ENCODE measurements around the gene PGM3. TPM values are rescaled to one million over a fixed set of nuclear protein-coding genes. Genes with fewer than 3 reads are reported as not detected.
"Not testable (repeated sequence)": the region's sequence is repeated elsewhere in the genome, so short reads cannot be mapped to it uniquely, and the experiment has no call there.

Gene PGM3, protein sequence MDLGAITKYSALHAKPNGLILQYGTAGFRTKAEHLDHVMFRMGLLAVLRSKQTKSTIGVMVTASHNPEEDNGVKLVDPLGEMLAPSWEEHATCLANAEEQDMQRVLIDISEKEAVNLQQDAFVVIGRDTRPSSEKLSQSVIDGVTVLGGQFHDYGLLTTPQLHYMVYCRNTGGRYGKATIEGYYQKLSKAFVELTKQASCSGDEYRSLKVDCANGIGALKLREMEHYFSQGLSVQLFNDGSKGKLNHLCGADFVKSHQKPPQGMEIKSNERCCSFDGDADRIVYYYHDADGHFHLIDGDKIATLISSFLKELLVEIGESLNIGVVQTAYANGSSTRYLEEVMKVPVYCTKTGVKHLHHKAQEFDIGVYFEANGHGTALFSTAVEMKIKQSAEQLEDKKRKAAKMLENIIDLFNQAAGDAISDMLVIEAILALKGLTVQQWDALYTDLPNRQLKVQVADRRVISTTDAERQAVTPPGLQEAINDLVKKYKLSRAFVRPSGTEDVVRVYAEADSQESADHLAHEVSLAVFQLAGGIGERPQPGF
- 58.5 TPM for total RNA-seq

DNA sequence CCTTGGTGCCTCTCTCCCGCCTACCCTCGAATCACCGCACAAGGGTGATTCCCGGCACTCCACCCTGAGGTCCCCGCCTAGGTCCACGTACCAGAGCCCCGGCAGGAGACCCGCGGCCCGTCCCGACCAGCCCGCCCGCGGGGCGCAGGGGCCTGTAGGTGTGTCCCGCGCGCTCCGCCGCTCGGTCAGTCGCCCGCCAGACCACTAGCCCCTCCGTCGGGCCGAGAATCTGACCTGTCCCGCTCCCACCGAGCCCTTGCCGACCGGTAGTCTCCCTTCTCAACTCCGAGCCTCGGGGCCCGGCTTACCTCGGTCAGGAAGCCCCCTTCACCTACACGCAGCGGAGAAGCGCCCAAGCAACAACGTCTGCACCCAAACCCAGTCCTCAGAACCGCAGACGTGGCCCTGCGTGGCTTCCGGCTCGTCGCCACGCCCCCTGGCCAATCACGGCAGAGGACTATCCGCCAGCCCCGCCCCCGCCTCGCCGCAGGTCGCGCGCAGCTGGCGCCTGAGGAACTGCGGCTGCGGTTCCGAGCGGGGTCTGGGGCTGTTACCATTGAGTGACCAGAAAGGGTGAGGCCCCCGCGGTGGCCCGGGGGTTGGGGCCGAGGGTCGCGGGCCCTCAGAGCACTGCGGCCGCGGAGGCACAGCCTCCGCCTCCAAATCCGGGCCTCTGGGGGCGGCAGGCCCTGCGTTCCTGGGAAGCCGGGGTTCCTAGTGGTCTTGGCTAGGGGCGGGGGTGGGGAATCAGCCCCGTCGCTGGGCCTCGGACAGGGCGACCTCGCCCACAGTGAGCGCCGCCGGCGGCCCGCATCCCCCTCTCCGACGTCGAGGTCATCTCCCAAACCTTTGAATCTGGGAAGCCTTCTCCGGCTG lies at the start of gene PGM3, which contains the start of gene RWDD2A:
Gene PGM3, minus strand, starts transcription at position 395 of the 876 bp plus-strand sequence. CDS start 2,253 bp downstream, outside the sequence.
Gene RWDD2A, plus strand, starts transcription at position 487 of the 876 bp plus-strand sequence. CDS start 1,095 bp downstream, outside the sequence.
- peak; percentile 90 for DNase-seq

DNA sequence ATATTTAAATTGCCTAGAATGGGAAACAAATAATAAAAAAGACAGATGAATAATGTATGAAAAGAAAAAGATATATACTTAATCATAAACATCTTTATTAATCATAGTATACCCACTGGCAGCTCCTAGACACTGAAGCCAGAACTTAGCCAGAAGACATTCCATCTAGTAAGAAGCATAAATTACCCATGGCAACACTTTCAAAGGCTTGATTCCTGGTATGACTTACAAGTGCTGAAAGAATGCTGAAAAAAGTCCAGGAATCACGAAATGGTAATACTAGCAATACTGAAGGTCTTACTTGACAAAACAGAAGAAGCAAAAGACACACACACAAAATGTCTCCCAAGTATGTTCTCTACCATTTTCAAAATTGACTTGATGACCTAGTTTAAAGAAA lies 38.1 kb upstream of the PGM3 start:
- DNase-seq = no peak

DNA sequence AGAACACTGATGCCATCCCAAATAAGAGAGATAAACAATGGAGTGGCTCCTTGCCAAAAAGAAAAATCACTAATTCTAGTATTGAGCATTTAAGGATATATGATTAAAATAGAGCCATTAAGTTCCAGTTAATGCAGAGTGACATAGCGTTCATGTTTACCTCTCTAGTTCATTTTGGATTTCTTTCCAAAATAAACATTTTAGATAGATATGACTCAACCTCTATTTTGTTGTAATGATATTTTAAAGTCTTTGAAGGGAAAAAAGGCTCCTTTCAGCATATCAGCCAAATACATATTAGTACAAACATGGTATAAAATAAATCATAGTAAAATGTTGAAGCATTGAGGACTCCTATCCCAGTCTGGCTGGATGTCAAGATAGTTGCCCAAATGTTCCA lies 33.5 kb upstream of the PGM3 start:
- no peak for DNase-seq

DNA sequence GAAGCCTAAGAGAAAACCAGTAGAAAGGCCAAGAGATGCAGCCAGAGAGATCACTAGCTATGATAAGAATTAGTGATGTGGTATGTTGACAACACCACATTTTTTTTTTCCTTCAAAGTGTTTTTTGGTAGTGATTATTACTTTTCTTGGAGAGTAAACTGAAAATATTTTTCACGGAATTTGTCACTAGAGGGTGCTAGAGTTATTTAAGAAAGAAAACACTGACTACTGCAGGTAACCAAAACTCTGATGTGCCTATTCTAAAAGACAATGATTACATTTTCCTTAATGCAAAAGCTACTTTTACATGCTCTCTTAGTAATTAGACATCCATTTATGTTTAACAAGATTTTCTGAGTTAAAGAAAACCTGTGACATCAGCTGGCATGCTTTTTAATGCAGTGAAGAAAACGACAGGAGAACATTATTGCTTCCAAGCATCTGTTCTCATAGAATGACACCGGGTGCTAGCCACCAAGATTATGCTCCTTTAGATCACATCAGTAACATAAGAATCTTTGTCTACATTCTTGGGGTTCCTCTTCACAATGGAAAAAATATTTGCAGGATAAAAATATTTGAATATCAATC lies 28.9 kb upstream of the PGM3 start:
- no peak for DNase-seq

DNA sequence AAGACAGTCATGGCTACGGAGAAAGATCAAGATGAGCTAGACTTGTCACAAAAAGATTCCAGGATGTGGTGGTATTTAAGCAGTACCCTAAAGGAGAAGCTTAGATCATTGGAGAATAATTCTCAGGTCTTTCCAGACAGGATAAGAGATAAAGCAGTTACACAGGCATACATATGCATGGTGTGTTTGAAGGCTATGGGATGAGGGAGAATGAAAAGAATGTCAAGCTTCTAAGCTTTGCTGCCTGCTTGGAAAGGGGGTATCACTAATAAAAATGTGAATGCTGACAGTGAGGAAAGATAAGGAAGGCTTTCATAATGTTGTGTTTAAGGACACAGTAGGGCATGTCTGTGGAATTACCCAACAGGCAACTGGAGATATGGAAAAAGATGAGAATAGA lies 28.2 kb upstream of the PGM3 start:
- DNase-seq = no peak

DNA sequence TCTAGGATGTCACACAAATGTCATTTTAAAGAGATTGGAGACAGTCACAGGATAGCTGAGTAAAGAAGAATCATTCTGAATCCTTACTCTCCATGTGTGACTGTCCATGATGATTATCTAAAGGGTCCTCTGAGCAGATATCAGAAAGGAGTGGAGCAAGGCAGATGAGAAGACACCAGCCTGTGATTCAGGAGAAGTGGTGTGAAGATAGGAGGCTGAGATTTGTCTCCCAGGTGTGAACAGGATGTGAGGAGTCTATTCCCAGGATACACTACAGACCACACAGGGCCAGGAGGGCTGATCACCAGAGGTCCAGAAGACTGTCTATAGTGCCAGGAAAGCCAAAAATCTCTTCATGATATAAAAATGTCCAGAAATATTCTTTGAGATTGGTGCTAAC lies 27.1 kb upstream of the PGM3 start:
- DNase-seq = no peak

DNA sequence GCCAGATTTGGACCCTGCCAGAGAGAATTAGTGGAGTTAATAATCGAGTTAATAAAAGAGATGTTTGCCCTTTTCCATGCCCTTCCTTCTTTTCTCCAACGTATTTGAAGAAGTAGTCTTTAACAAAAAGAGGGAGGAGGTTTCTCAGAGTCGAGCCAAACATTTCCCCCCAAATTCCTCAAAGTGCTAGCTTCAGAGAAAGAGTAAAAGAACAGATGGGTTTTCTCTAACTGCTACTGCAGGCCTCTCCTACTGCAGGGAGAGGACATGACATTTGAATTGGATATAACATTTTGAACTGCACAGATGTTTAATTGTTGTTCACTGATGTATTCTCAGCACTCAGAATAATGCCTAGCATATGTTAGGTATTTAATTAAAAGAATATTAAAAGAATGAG lies 25.6 kb upstream of the PGM3 start:
- no peak for DNase-seq

DNA sequence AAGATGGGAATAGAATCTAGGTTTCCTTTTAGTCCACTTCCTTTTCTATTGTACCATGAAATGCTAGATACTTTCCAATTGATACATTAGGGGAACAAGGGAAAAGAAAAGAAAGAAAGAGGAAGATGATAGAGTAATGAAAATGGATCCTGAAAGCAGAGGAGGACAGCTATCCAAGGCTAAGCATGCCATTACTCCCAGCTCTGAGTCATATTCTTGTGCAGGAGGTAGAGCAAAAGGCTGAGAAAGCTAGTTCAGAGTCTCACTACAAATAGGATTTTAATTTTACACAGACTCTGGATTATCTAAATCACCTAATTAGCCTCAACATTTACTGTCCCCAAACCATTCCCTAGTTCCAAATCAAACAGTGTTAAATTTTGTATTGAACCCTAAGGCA lies 23.7 kb upstream of the PGM3 start:
- no peak for DNase-seq

DNA sequence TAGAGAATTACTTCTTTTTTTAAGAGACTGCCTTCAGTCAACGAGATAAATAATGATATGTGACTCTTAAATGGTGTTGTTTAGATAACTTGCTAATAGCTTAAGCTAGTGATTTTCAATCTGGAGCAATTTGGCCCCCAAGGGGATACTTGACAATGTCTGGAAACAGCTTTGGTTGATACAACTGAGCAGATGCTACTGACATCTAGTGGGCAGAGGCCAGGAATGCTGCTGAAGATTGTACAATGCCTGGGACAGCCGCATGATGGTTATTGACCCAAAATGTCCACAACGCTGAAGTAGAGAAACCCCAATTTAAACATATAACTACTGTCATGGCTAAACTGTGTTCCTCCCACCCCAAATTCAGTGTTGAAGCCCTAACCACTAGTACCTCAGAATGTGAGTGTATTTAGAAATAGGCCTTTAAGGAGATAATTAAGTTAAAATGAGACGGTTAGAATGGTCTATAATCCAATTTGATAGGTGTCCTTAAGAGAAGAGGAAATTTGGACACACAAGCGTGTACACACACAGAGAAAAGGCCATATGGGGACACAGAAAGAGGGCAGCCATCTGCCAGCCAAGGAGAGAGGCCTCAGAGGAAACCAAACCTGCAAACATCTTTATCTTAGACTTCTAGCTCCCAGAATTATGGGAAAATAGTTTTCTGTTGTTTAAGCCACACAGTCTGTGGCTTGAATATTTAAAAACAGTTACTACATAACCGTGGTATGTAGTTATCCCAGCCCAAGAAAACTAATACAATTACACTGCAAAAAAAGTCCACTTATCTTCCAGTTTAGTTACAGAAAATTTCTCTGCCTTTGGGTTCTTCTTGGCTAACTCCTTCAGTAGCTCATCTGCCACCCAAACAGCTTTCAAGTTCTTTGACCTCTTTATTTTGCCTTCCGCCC lies 22.3 kb upstream of the PGM3 start:
- peak; percentile 42 for DNase-seq

DNA sequence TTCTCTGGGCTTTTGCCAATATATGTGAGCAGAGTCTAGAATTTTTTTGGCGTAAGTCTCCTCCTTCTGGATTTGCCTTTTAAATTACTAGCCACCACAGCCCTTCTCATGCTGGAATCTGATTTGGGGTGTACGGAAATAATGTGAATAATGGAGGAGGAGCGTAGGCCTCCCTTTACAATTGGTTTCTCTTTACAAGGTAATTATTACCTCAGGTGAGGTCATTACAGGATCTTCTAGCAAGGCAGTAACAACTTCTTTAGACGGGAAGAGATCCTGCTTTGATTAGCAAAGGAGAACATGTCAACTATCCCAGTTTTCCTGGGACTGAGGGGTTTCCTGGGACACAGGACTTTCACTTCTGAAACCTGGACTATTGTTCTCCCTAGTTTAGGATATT lies 9.0 kb upstream of the PGM3 start:
- no peak for DNase-seq

DNA sequence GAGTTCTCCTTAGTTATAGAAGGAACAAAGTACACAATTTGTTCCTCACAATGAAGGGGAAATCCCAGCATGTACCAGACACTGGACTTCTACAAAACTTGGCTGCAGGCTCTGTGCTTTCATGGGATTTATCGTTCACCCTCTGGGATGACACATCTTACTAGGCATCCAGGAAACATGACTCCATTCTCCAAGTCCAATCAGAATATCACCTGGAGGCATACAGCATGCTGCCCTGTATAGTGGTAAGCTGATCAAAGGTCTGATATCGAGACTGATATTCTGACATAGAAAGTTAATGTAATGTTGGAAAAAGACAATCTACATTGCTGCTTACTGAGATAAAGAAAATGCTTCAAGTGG lies 6.8 kb upstream of the PGM3 start:
- DNase-seq = no peak

DNA sequence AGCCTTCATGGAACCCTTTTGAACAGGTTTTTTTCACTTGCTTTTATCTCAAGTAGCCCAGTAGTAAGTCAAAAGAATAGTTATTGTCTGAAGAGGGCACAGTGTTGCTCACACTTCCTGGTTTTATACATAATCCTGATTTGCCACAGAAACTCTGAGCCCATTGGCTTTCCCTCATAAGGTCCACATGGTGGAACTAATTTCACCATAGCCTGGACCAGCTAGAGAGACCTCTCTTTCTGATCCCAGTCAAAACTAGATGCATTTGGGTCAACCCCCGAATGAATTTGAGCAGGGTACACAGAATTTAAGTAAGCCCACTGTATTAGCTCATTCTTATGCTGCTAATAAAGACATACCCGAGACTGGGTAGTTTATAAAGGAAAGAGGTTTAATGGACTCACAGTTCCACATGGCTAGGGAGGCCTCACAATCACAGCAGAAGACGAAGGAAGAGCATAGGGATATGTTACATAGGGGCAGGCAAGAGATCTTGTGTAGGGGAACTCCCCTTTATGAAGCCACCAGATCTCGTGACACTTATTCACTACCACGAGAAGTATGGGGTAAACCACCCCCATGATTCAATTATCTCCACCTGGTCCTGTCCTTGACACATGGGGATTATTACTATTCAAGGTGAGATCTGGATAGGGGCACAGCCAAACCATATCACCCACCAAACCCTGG lies 6.3 kb upstream of the PGM3 start:
- no peak for DNase-seq

DNA sequence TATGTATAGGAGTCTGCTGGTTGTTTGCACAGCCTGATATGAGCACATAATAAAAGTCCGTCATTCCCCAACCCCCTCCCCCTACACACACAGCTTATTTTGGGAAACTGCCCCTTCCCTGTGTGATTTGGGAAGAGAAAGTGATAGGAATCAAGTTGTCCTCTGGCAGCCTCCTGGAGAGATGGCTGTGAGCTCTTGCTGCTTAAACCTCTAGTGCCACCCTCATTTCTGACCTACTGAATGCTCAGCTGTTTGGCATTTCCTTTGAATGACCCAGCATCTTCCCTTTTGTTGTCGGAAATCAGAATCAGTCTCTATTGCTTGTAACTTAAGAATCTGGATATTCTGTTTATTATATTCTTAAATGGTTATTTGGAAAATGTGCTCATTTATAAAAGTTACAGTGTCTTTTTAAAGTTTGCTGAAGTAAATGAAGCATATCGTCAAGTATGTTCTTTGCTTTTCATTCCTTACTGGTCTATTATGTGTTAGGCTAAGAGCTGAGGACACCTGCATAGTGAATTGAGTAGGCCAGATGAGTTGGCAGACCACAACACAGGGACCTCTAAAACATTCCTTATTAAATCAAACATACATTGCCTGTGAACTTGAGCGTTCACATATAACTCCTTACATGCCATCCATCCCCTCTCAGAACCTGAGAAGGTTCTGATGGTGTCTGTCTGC lies 5.6 kb upstream of the PGM3 start:
- DNase-seq = no peak

DNA sequence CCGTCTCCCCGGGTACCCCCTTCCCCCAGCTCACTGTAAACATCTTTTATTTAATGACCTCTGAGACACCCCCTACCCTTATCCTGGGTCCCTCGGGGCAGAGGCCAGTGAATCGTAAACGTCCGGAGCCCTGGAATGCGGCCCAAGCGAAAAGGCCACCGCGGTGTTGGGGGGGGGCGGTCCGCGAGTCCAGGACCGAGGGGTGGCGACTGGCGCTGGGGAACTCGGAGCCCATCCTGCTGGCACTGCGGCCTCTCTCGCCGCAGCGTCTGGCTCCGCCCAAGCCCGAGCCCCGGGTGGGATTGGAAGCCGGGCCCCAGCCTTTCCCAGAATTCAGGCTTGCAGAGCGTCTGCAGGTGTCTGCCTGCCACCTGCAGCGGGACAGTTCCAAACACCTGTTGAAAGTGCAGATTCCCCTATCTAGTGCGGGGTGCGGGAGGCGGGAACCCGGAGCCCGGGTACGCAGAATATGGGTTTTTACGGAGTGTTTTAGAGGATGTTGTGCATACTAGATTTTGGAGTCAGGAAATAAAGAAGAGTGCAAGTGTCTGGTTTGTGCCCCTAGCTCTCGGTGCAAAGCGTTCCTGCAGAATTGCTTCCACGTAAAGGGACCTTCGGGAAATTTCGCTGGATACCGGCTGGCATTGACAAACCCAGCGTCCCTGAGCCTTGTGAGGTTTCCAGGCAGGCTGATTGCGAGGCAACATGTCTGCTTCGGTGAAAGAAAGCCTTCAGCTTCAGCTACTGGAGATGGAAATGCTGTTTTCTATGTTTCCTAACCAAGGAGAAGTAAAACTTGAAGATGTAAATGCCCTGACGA lies 892 bp upstream of the PGM3 start:
- peak; percentile 57 for DNase-seq

DNA sequence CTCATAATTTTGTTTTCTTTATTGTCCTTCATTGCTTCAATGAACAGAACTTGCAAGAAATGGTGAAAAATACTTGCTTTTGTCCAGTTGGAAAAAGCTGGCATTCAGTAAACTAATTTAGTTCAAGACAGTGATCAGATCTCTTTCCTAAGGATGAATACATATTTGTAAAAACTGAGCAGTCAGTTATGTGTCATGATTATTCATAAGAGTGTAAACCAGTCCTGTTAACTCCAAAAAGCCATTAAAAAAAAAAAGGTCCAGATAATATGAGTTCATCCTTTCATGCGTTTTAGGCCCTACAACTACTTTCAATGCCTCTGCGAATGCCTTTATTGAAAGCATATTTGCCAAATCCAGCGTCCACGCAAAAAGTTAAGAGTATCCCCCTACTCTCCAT lies 609 bp downstream of the PGM3 start:
- no peak for DNase-seq

DNA sequence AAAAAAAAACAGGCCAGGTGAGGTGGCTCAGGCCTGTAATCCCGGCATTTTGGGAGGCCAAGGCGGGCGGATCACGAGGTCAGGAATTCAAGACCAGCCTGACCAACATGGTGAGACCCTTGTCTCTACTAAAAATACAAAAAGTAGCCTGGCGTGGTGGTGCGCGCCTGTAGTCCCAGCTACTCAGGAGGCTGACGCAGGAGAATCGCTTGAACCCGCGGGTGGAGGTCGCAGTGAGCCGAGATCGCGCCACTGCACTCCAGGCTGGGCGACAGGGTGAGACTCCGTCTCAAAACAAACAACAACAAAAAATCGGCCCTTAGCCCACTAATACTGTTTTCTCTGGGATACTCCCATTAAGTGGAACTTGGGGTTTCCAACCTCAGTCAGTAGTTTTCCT lies 1.1 kb downstream of the PGM3 start:
- DNase-seq = not testable (repeated sequence)

DNA sequence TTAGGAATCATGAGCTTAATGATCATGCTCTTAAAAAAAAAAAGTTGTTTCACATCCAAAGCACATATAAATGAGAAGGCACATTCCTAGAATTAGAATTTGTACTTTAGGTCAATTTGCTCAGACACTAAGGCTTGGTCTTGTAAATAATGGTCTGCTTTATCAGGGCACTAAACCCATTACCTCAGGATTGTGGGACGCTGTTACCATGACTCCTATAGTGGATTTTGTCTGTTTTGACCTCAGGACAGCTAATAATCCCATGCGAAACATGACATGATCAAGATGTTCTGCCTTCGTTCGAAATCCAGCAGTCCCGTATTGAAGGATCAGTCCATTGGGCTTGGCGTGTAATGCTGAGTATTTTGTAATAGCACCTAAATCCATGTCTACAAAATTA lies 2.4 kb downstream of the PGM3 start:
- DNase-seq = no peak

DNA sequence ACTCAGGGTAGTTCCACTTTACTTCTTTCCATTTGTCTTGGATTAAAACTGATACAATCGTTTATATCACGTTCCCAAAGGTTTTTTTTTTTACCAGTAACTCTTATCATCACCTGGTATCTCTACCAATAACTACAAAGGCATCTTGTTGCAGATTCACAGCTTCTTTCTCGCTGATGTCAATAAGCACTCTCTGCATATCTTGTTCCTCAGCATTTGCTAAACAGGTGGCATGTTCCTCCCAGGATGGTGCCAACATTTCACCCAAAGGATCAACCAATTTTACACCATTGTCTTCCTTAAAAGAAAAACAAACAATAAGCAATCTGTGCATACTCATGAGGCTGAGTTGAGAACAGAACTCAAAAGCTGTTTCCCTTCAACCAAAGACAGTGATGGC lies 4.6 kb downstream of the PGM3 start:
- DNase-seq = no peak

DNA sequence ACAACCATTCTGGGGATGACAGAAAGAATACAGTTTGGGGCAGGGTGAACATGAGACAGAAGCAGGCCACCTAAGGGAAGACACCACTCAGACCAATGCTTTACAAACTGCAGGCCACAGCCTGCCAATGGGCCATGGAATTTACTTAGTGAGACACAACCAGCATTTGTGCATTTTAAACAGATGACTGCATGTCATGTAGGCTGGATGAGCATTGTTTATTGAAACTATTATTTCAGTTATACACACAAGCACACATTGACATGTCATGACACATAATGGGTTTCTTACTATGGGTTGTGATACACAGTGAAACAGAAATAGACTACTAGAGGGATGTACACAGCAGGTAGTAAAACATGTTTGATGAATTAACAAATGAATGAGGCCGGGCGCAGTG lies 8.0 kb downstream of the PGM3 start:
- DNase-seq = no peak

Measured in occipital lobe (tissue), 2 donors.